ENCODE results near the gene IL25. TPM values are rescaled to one million over a fixed set of nuclear protein-coding genes. Genes with fewer than 3 reads are reported as not detected.

IL25 gene
- total and polyA plus RNA-seq, 2 experiments from 2014 or later, result not detected

- no peaks in the 10 kb centered on the region for H3K27me3 ChIP-seq (ENCODE audit: insufficient read depth)
- TF ChIP-seq REST (IDR thresholded peaks at IDR 0.05; ENCODE audit: unreplicated experiment), result no peak
- no peak for TF ChIP-seq JUNB (IDR thresholded peaks at IDR 0.05; ENCODE audit: unreplicated experiment)
- no peak for TF ChIP-seq POLR2AphosphoS5 (IDR thresholded peaks at IDR 0.05; ENCODE audit: low read depth)
- TF ChIP-seq CREB1 (CRISPR knock-in tag; IDR thresholded peaks at IDR 0.05; ENCODE audit: low read depth), result no peak
- no peak for TF ChIP-seq EZH2phosphoT487 (IDR thresholded peaks at IDR 0.05; ENCODE audit: unreplicated experiment)
- TF ChIP-seq, protein P1, sequence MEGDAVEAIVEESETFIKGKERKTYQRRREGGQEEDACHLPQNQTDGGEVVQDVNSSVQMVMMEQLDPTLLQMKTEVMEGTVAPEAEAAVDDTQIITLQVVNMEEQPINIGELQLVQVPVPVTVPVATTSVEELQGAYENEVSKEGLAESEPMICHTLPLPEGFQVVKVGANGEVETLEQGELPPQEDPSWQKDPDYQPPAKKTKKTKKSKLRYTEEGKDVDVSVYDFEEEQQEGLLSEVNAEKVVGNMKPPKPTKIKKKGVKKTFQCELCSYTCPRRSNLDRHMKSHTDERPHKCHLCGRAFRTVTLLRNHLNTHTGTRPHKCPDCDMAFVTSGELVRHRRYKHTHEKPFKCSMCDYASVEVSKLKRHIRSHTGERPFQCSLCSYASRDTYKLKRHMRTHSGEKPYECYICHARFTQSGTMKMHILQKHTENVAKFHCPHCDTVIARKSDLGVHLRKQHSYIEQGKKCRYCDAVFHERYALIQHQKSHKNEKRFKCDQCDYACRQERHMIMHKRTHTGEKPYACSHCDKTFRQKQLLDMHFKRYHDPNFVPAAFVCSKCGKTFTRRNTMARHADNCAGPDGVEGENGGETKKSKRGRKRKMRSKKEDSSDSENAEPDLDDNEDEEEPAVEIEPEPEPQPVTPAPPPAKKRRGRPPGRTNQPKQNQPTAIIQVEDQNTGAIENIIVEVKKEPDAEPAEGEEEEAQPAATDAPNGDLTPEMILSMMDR (conservative IDR thresholded peaks at IDR 0.05; ENCODE audit: low read depth in 2 of 2), result no peak
- no peak for TF ChIP-seq NANOG (IDR thresholded peaks at IDR 0.05; ENCODE audit: borderline replicate concordance)
- TF ChIP-seq ZNF462 (CRISPR knock-in tag; IDR thresholded peaks at IDR 0.05), result no peak
- no peak for TF ChIP-seq EZH2 (IDR thresholded peaks at IDR 0.05; ENCODE audit: low read depth, unreplicated experiment)
- no peak for TF ChIP-seq ETS1 (IDR thresholded peaks at IDR 0.05)
- no peak for TF ChIP-seq ZNF331 (CRISPR knock-in tag; IDR thresholded peaks at IDR 0.05; ENCODE audit: low read depth)
- no peak for TF ChIP-seq ZNF114 (CRISPR knock-in tag; IDR thresholded peaks at IDR 0.05)
- no peak for TF ChIP-seq STAT1 (IDR thresholded peaks at IDR 0.05; ENCODE audit: unreplicated experiment)
- no peak overlapping the region for H3K4me2 ChIP-seq
- H3K9me3 Mint-ChIP-seq, result no peaks in the 10 kb centered on the region; the same call in 2 of the 3 replicates
- H3K36me3 ChIP-seq (ENCODE audit: insufficient read depth), result no peaks in the 10 kb centered on the region
- DNase-seq (ENCODE audit: low spot score) (no peak), ATAC-seq (no peak)
- no peaks in the 10 kb centered on the region for H3K79me2 ChIP-seq (replicated peaks; ENCODE audit: insufficient read depth)
- no peaks in the 10 kb centered on the region for H3F3A ChIP-seq (replicated peaks; ENCODE audit: low read depth)
- H3K9me2 ChIP-seq (ENCODE audit: insufficient read depth), result no peaks in the 10 kb centered on the region
- no peak overlapping the region for H3K27ac Mint-ChIP-seq
- H3K4me3 ChIP-seq, result no peak overlapping the region
- no peaks in the 10 kb centered on the region; the same call in 2 of the 3 replicates for H3K36me3 Mint-ChIP-seq (ENCODE audit: low read depth)
- no peak overlapping the region for H3K4me3 Mint-ChIP-seq
- H3K4me1 ChIP-seq (ENCODE audit: insufficient read depth), result no peaks in the 10 kb centered on the region
- H3K27me3 Mint-ChIP-seq (ENCODE audit: insufficient read depth, low read depth, poor library complexity), result peaks cover 23% of the 10 kb centered on the region
- no peak overlapping the region for H3K27ac ChIP-seq (ENCODE audit: low read depth)
- no peaks in the 10 kb centered on the region for H4K20me1 ChIP-seq (replicated peaks; ENCODE audit: insufficient read depth)
- peaks cover 6% of the 10 kb centered on the region; the same call in 1 of the 3 replicates for H3K4me1 Mint-ChIP-seq
- H2AFZ ChIP-seq, result no peak overlapping the region
Measured at GRCh38 chr14:23404331-23404900, 31.8 kb downstream of the IL25 start.

Data from GM23338 (cell line).